Keratinocyte (primary cell): ENCODE measurements around the gene IFT172. TPM values are rescaled to one million over a fixed set of nuclear protein-coding genes. Genes with fewer than 3 reads are reported as not detected.

ENCODE experiments used
- DNase-seq: peaks from one replicate; pipeline ENCODE4 v3.0.0-alpha.2; 2011; ENCODE audit warnings: low read depth, missing footprints, low spot score
- FAIRE-seq: peaks from 2 replicates; lab custom pipeline; 2011; peaks lifted over from hg19 to GRCh38; lab: Jason Lieb, UNC
- H2AFZ ChIP-seq: 2 replicates; pipeline ENCODE4 v1.6.0; 2012; ENCODE audit warnings: low read length, control low read depth, inconsistent platforms; ENCODE audit not compliant: control insufficient read depth
- H3K27ac ChIP-seq: 2 replicates; pipeline ENCODE4 v1.5.1; 2011; ENCODE audit warnings: low read length; ENCODE audit not compliant: control insufficient read depth, insufficient read depth
- H3K27me3 ChIP-seq: 3 replicates; pipeline ENCODE4 v1.6.0; 2011; ENCODE audit warnings: low read length; ENCODE audit not compliant: control insufficient read depth, insufficient read depth; ENCODE audit errors: extremely low read depth
- H3K36me3 ChIP-seq, 2 experiments: 2 replicates in 1 of 2; 3 replicates in 1 of 2; pipeline ENCODE4 v1.5.1; 2011; ENCODE audit warnings: low read length in 2 of 2, mild to moderate bottlenecking in 1 of 2; ENCODE audit not compliant: control insufficient read depth in 2 of 2, insufficient read depth in 2 of 2; ENCODE audit errors: extremely low read depth in 1 of 2
- H3K4me1 ChIP-seq: 3 replicates; pipeline ENCODE4 v1.5.1; 2011; ENCODE audit warnings: low read length; ENCODE audit not compliant: control insufficient read depth, insufficient read depth; ENCODE audit errors: extremely low read depth
- H3K4me2 ChIP-seq: 3 replicates; pipeline ENCODE4 v1.6.0; 2011; ENCODE audit warnings: low read depth, low read length; ENCODE audit not compliant: control insufficient read depth, insufficient read depth; ENCODE audit errors: extremely low read depth
- H3K4me3 ChIP-seq, 3 experiments: fragments of 200-600 bp in 1 of 3; sonication (generic) in 1 of 3; 2 replicates in 2 of 3; 3 replicates in 1 of 3; pipeline ENCODE4 v1.5.1; 2011 to 2016; ENCODE audit warnings: low read length in 3 of 3, mild to moderate bottlenecking in 3 of 3, control low read depth in 2 of 3, inconsistent platforms in 1 of 3, low read depth in 1 of 3, mixed read lengths in 1 of 3, mixed run types in 1 of 3, moderate library complexity in 1 of 3; ENCODE audit not compliant: control insufficient read depth in 2 of 3, insufficient read depth in 2 of 3; ENCODE audit errors: extremely low read depth in 1 of 3
- H3K79me2 ChIP-seq: 2 replicates; pipeline ENCODE4 v1.6.0; 2012; ENCODE audit warnings: low read length; ENCODE audit not compliant: control insufficient read depth, insufficient read depth
- H3K9ac ChIP-seq: 3 replicates; pipeline ENCODE4 v1.6.0; 2011; ENCODE audit warnings: low read length; ENCODE audit not compliant: control insufficient read depth, insufficient read depth; ENCODE audit errors: extremely low read depth
- H3K9me1 ChIP-seq: 3 replicates; pipeline ENCODE4 v1.6.0; 2011; ENCODE audit warnings: low read length; ENCODE audit not compliant: control insufficient read depth, insufficient read depth; ENCODE audit errors: extremely low read depth
- H3K9me3 ChIP-seq: 2 replicates; pipeline ENCODE4 v1.5.1; 2012; ENCODE audit warnings: low read depth, low read length; ENCODE audit not compliant: control insufficient read depth
- H4K20me1 ChIP-seq: 3 replicates; pipeline ENCODE4 v1.6.0; 2011; ENCODE audit warnings: low read length; ENCODE audit not compliant: control insufficient read depth, insufficient read depth; ENCODE audit errors: extremely low read depth
- CTCF ChIP-seq, 3 experiments: IDR thresholded peaks in 1 of 3; conservative IDR thresholded peaks in 1 of 3; optimal IDR thresholded peaks in 1 of 3; 2 replicates in 2 of 3; 3 replicates in 1 of 3; pipeline versions ENCODE3 to v1.5.1; 2011; ENCODE audit warnings: low read length in 3 of 3, mild to moderate bottlenecking in 3 of 3, moderate library complexity in 2 of 3, control low read depth in 1 of 3, inconsistent platforms in 1 of 3; ENCODE audit not compliant: insufficient read depth in 2 of 3; ENCODE audit errors: extremely low read depth in 1 of 3
- EZH2 ChIP-seq: IDR thresholded peaks from one replicate; pipeline ENCODE4 v1.6.1; 2012; ENCODE audit warnings: inconsistent platforms, mild to moderate bottlenecking, low read length, moderate library complexity
- dilution Hi-C: fragments of 300-500 bp; cut with MboI; formaldehyde crosslinking; loops from one replicate; pipeline ENCODE4 v1.7.0; 2020; ENCODE audit warnings: low sequenced_read_pairs; ENCODE audit not compliant: extremely low pct_ligation_motif_present
- polyA plus RNA-seq, 5 experiments: library from polyadenylated mRNA; depleted of rRNA in 3 of 5; stranded (reverse) in 3 of 5; stranded (forward) in 1 of 5; unstranded in 1 of 5; fragments of >200 nt; gene quantifications; 1 replicate in 1 of 5; 2 replicates in 3 of 5; 3 replicates in 1 of 5; pipeline versions ENCODE4 v1.2.1 to v1.2.3, GENCODE V29; 2011 to 2012; ENCODE audit warnings: missing spikeins in 2 of 5, low read depth in 1 of 5, low replicate concordance in 1 of 5

Gene IFT172
- polyA plus RNA-seq, 1 donor (not counting 4 experiments of a cell fraction or from before 2014, with no cell fraction given), result 12.7 TPM

DNA sequence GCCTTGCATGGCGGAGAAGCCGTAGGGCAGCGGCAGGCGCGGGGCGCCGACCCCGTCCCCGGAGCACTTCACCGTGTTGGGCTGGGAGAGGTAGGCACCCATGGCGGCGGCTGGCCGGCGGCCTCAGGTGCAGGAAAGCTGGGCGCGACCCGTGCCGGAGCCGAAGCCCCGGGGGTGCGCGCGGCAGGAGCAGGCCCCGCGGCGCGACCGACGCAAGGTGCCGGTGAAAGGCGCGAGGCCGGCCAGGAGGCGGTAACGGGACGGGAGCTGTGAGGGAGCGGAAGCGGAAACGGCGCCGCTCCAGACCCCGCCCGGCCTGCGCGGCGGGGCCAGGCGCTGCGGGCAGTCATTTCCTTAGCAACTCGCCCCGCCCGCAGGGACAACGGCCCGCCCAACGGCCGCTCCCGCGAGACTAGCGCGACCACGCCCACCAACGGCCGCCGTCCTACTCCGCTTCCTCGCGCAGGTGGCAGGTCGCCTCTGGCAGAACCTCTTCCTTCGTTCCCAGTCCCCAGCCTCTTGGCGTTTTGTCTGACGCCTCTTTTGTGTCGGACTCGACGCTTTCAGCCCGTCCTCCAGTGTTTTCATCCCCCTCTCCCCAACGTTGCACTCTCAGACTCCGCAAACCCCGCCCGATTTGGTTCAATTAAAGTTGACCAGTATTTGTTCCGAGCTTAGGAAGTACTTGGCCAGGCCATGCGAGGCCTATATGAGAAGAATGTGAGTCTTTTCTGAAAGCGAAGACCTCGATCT lies 80.0 kb downstream of the IFT172 start, which contains the start of gene PPM1G:
TSS of gene PPM1G (minus strand) at position 271 of the 753 bp plus-strand sequence. CDS start at position 102, 169 bp downstream.
- H4K20me1 ChIP-seq, result peaks cover 10% of the 10 kb centered on the region
- DNase-seq, result peak; percentile 66
- H3K9ac ChIP-seq, result peak within 1 kb of the TSS; percentile 90
- H3K4me3 ChIP-seq, result peak within 1 kb of the TSS; percentile 92 to 99 (median 94)
- H3K9me1 ChIP-seq, result no peaks in the 10 kb centered on the region
- H2AFZ ChIP-seq, result peak within 1 kb of the TSS; percentile 99
- no peaks in the 10 kb centered on the region for H3K9me3 ChIP-seq
- H3K27ac ChIP-seq, result peak within 1 kb of the TSS; percentile 81
- H3K79me2 ChIP-seq, result peaks cover 48% of the 10 kb centered on the region
- peak within 1 kb of the TSS; percentile 100 for H3K4me2 ChIP-seq
- TF ChIP-seq CTCF (optimal IDR thresholded peaks at IDR 0.05 in 1 of 3, IDR thresholded peaks at IDR 0.05 in 1 of 3, conservative IDR thresholded peaks at IDR 0.05 in 1 of 3; ENCODE audit: extremely low read depth in 1 of 3, insufficient read depth in 2 of 3, low read length in 3 of 3) (no peak), EZH2 (no peak)
- dilution Hi-C loops, result no loop called here
- peaks cover 15% of the 10 kb centered on the region for H3K4me1 ChIP-seq
- FAIRE-seq, result no peak
- no peaks in the 10 kb centered on the region for H3K27me3 ChIP-seq
- H3K36me3 ChIP-seq, result no peaks in the 10 kb centered on the region

GRCh38 chr2:27408601-27409320 lies 80.8 kb downstream of the IFT172 start:
- FAIRE-seq (no peak), DNase-seq (no peak)
- Histone ChIP-seq H3K27me3 (no peaks in the 10 kb centered on the region), H3K9me3 (no peaks in the 10 kb centered on the region), H3K4me2 (peak overlapping the region; percentile 100), H3K9me1 (no peaks in the 10 kb centered on the region), H3K79me2 (peaks cover 55% of the 10 kb centered on the region), H3K4me3 (peak overlapping the region; percentile 92 to 99 (median 94)), H3K27ac (peak overlapping the region; percentile 81), H3K36me3 (peaks cover 0 to under 1% of the 10 kb centered on the region in 2 experiments), H4K20me1 (peaks cover 10% of the 10 kb centered on the region), H3K4me1 (peaks cover 15% of the 10 kb centered on the region), H2AFZ (peak overlapping the region; percentile 74), H3K9ac (peak overlapping the region; percentile 90)
- no peak for TF ChIP-seq EZH2
- no peak for TF ChIP-seq CTCF (optimal IDR thresholded peaks at IDR 0.05 in 1 of 3, IDR thresholded peaks at IDR 0.05 in 1 of 3, conservative IDR thresholded peaks at IDR 0.05 in 1 of 3; ENCODE audit: extremely low read depth in 1 of 3, insufficient read depth in 2 of 3, low read length in 3 of 3)
- dilution Hi-C loops, result no loop called here
